D721Med (cell line): ENCODE results near the gene ACKR4.
"Not testable (repeated sequence)": the region's sequence is repeated elsewhere in the genome, so short reads cannot be mapped to it uniquely, and the experiment has no call there.

ENCODE experiments used
- DNase-seq: peaks from one replicate; pipeline ENCODE4 v3.0.0; 2011; ENCODE audit warnings: low spot score; ENCODE audit not compliant: insufficient read length
- FAIRE-seq: peaks from 2 replicates; lab custom pipeline; 2011; peaks lifted over from hg19 to GRCh38; lab: Jason Lieb, UNC
- CTCF ChIP-seq: IDR thresholded peaks from 2 replicates; pipeline ENCODE4 v1.5.1; 2012; ENCODE audit warnings: mild to moderate bottlenecking, control low read depth; ENCODE audit not compliant: insufficient read depth; ENCODE audit errors: missing control alignments

The ACKR4 gene

GRCh38 chr3:132555306-132556035 lies 41.6 kb upstream of the ACKR4 start:
- FAIRE-seq (no peak), DNase-seq (no peak)
- no peak for TF ChIP-seq CTCF

GRCh38 chr3:132556036-132556386 lies 41.1 kb upstream of the ACKR4 start:
- not testable (repeated sequence) for FAIRE-seq, DNase-seq

- no peak for TF ChIP-seq CTCF
- DNase-seq (no peak), FAIRE-seq (no peak)
These were observed 40.4 kb upstream of the ACKR4 start for GRCh38 chr3:132556508-132557159.

- DNase-seq (no peak), FAIRE-seq (no peak)
- no peak for TF ChIP-seq CTCF
These were observed 36.1 kb upstream of the ACKR4 start for GRCh38 chr3:132561003-132561402.

- DNase-seq (no peak), FAIRE-seq (no peak)
- TF ChIP-seq CTCF = no peak
These were observed 33.5 kb upstream of the ACKR4 start for GRCh38 chr3:132563420-132564069.

GRCh38 chr3:132564070-132564465 lies 33.0 kb upstream of the ACKR4 start:
- no peak for TF ChIP-seq CTCF
- FAIRE-seq = no peak
- DNase-seq = no peak

- DNase-seq (no peak), FAIRE-seq (no peak)
- no peak for TF ChIP-seq CTCF
These were observed 28.6 kb upstream of the ACKR4 start for GRCh38 chr3:132568422-132568821.
